HG02610 (cell line): ENCODE measurements around the gene ATG14.
"Not testable (repeated sequence)": the region's sequence is repeated elsewhere in the genome, so short reads cannot be mapped to it uniquely, and the experiment has no call there.

ENCODE experiments used
- ATAC-seq: cut with Tn5 transposase; IDR thresholded peaks from one replicate; pipeline ENCODE4 v1.9.1; 2021; ENCODE audit warnings: mild to moderate bottlenecking, moderate library complexity; ENCODE audit not compliant: unreplicated experiment

Gene ATG14, protein sequence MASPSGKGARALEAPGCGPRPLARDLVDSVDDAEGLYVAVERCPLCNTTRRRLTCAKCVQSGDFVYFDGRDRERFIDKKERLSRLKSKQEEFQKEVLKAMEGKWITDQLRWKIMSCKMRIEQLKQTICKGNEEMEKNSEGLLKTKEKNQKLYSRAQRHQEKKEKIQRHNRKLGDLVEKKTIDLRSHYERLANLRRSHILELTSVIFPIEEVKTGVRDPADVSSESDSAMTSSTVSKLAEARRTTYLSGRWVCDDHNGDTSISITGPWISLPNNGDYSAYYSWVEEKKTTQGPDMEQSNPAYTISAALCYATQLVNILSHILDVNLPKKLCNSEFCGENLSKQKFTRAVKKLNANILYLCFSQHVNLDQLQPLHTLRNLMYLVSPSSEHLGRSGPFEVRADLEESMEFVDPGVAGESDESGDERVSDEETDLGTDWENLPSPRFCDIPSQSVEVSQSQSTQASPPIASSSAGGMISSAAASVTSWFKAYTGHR

GRCh38 chr14:55411426-55412389 is at the start of gene ATG14:
Gene ATG14 (minus strand): TSS chr14:55411830. CDS start chr14:55411822, 8 bp downstream.
- ATAC-seq: peak; percentile 97

GRCh38 chr14:55458800-55459515 is 47.3 kb upstream of the ATG14 start:
- ATAC-seq: peak; percentile 92

GRCh38 chr14:55457496-55457895 is 45.9 kb upstream of the ATG14 start:
- ATAC-seq: no peak

- ATAC-seq: not testable (repeated sequence)
These were observed 44.8 kb upstream of the ATG14 start for GRCh38 chr14:55456411-55456810.

DNA sequence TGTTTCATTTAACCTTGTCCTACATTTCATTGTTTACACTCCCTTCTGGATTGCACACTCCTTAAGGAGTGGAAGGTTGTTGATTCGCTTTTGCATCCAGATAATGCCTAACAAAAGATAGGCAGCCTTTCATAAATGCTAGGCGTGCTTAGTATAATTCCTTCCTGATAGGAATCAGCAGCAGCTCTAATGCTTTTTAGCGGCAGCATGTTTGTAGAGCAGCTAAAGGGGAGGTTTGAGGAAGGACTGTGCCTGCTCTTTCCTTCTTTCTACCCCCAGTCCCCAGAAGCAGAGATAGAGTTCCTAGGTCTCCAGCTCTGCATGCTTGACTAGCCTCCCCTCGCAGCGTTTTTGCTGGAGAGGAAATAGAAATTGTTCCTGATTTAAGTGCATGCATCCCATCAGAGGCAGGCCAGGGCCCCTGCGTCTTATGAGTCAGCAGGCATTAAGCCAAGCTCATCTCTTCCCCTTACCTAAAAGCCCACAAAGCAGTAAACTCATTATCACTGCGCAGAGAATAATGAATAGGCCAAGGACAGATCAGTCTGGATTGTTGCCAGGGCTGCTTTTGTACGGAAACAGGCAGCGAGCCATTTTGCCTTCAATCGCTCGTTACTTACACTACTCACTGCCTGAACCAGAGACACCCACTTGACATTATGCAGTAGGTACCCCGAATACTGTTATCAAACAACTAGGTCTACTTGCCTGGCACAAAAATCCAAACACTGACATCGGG is 42.8 kb upstream of the ATG14 start:
- ATAC-seq: no peak

- ATAC-seq: no peak
These were observed 40.3 kb upstream of the ATG14 start for GRCh38 chr14:55451950-55452349.

- ATAC-seq: no peak
These were observed 39.8 kb upstream of the ATG14 start for GRCh38 chr14:55451398-55451797.

GRCh38 chr14:55450987-55451386 is 39.4 kb upstream of the ATG14 start:
- ATAC-seq: peak; percentile 75

GRCh38 chr14:55450539-55450938 is 38.9 kb upstream of the ATG14 start:
- peak; percentile 9 for ATAC-seq

GRCh38 chr14:55450124-55450523 is 38.5 kb upstream of the ATG14 start:
- no peak for ATAC-seq

DNA sequence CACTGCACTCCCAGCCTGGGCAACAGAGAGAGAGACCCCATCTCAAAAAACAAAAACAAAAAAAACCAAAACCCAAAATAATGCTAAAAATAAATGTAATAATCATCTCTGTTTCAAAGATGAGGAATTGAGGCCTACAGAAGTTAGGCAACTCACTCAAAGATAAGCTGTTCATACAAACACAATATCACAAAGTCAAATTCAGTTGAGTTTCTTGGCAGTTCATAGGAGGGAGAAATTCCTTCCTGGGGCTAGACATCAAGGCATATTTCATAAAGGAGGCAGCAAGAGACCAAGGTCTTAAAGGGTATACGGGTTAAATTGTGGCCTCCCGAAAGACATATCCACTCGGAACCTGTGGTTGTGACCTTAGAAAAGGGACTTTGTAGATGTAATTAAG is 37.5 kb upstream of the ATG14 start:
- ATAC-seq: no peak

DNA sequence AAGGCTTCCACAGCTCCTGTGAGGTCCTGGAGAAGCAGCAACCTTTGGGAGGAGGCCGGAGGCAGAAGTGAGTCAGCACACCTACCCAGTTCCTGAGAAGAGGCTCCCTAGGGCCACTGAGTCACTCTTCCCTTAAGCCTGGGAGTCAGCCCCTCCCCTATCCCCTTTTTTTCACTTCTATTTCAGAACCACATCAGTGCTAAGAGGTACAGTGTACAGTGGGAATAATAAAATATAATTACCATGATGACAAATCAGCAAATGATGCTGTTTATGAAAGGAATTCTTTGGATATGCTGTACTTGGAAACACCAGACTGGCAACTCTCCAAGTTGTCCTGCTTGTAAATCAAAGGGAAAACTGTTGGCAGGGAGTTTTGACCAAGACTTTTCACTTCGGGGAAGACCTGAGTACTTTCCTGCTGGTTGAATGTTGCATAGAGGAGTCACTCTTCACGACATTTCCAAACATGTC is 36.5 kb upstream of the ATG14 start:
- no peak for ATAC-seq

DNA sequence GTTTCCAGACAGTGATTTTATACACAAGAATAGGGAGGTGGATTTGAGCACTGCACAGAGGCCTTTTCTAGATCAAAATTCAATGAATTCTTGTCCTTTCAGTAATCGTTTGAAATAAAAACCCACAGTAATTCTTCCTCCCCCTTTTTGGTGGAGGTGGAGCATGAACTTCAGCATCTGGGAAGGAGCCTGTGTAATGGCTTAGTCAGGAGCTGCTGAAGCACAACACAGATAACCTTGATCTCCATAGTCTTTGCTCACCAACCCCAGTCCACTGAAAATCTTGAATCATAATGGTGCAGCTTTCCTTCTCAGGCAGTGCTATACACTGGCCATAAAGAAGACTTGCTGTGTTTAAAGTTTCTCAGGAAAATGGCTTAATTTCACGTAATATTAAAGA is 35.2 kb upstream of the ATG14 start:
- ATAC-seq: no peak

- no peak for ATAC-seq
These were observed 34.6 kb upstream of the ATG14 start for GRCh38 chr14:55446127-55446736.

DNA sequence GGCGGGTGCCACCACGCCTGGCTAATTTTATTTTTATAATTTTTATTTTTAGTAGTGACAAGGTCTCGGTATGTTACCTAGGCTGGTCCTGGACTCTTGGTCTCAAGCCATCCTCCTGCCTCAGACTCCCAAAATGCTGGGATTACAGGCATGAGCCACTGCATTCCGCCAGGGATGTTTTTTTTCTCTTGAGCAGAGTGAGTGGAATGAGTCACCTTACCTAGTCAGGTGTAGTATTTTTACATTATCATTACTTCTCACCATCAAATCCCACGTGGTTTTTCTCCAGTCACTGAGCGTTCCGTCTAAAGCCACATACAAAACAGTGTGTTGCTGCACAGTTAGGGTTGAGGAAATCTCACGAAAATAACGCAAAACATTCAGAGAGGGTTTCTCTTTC is 29.7 kb upstream of the ATG14 start:
- ATAC-seq: no peak

DNA sequence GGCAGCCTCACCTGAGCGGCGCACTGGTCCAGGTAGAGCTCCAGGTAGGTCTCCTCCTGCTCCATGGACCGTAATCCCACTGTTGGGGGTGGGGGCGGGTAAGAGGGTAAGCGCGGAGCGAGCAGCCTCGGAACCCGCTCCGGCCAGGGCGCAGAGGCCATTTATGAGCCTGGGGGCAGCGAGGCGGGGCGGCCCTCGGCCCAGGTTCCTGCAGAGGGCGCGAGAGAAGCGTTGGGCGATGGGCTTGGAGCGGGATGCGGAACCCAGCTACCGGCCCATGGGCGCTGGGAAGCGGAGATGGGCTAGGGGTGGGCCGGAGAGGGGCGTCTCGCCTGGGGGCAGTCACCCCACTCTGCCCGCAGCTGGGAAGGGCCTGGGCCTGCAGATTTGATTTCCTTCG is 28.8 kb upstream of the ATG14 start, which contains the start of gene TBPL2:
Gene TBPL2 (minus strand): TSS at position 232 of the 400 bp plus-strand sequence. CDS start 167 bp downstream, at position 65.
- no peak for ATAC-seq

GRCh38 chr14:55438066-55438683 is 26.5 kb upstream of the ATG14 start:
- no peak for ATAC-seq

DNA sequence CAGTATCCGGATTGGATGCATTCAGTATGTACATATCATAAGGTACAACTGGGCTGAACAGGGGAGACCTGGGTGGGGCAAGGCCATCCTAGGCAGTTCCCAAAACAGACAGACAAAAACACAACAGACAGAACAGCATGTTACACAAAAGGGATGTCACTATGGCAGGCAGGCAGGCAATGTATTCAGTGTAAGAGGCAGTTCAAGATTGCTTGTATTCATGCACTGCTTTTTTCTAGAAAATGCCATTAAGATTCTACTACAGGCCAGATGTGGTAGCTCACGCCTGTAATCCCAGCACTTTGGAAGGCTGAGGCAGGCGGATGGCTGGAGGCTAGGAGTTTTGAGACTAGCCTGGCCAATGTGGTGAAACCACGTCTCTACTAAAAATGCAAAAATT is 25.3 kb upstream of the ATG14 start:
- no peak for ATAC-seq

DNA sequence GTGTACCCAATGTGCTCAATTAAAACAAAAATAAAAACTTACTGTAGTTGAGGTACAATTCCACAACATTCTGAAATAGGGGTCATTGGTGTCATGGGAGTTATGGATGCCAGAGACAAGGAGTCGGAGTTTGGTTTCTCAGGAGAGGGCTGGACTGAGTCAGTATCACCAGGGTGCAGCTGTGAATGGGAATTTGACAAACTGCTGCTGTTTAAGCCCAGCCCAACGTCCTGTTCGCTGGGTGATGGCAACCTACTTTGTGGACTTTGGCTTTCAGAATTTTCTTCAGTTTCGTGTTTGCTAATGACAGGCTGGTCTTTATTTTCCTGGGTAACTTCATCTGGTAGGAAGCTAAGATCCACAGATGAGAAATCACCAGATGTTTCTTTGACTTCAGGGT is 24.9 kb upstream of the ATG14 start:
- ATAC-seq: no peak
